Stomach (tissue), 9 donors: ENCODE data around the gene ALK. TPM values are rescaled to one million over a fixed set of nuclear protein-coding genes. Genes with fewer than 3 reads are reported as not detected.

Experiments used
- DNase-seq, 2 donors: peaks; one replicate each; pipeline versions ENCODE4 v3.0.0 to v3.0.0-alpha.2; 2013 to 2019
- H3K27ac ChIP-seq, 5 donors: fragments of 200-600 bp in 4 of 5; sonication (generic) in 4 of 5; one replicate each; pipeline ENCODE4 v1.5.1; 2013 to 2019; ENCODE audit warnings: mild to moderate bottlenecking in 1 of 5, moderate library complexity in 1 of 5
- H3K27me3 ChIP-seq, 3 donors: fragments of 200-600 bp; sonication (generic); one replicate each; pipeline ENCODE4 v1.5.1; 2017 to 2019; ENCODE audit warnings: mixed run types in 1 of 3
- H3K36me3 ChIP-seq, 4 donors: fragments of 200-600 bp; sonication (generic); 1 replicate in 3 of 4; 2 replicates in 1 of 4; pipeline ENCODE4 v1.5.1; 2016 to 2019
- H3K4me1 ChIP-seq, 4 donors: fragments of 200-600 bp; sonication (generic); one replicate each; pipeline ENCODE4 v1.5.1; 2016 to 2019
- H3K4me3 ChIP-seq, 4 donors: fragments of 200-600 bp; sonication (generic) in 3 of 4; one replicate each; pipeline ENCODE4 v1.5.1; 2016 to 2019; ENCODE audit warnings: mild to moderate bottlenecking in 1 of 4
- H3K9me3 ChIP-seq, 4 donors: fragments of 200-600 bp; sonication (generic); one replicate each; pipeline ENCODE4 v1.5.1; 2016 to 2019
- EP300 ChIP-seq: sonication (generic); formaldehyde crosslinking; IDR thresholded peaks from one replicate; pipeline ENCODE4 v1.6.1; 2017; ENCODE audit warnings: antibody characterized with exemption
- POLR2A ChIP-seq, 4 donors: fragments of 450-650 bp; IDR thresholded peaks; one replicate each; pipeline ENCODE4 v1.6.1; 2016; ENCODE audit warnings: antibody characterized with exemption in 4 of 4, control low read depth in 2 of 4, mild to moderate bottlenecking in 1 of 4, moderate library complexity in 1 of 4
- POLR2AphosphoS5 ChIP-seq, 3 donors: sonication (generic); formaldehyde crosslinking; IDR thresholded peaks; one replicate each; pipeline ENCODE4 v1.6.1; 2016; ENCODE audit warnings: antibody characterized with exemption in 3 of 3
- WGBS, 5 donors: extraction: QIAGEN DNeasy Blood & Tissue Kit in 3 of 5; methylation state at CpG; one replicate each; pipeline versions ENCODE4 v1.1.5 to v1.1.7; 2013 to 2018; 5-methylcytosine and 5-hydroxymethylcytosine counted together
- intact Hi-C: fragments of 100-400 bp; cut with DNase I; formaldehyde crosslinking; loops from one replicate; pipeline ENCODE4 v1.15.1; 2023; ENCODE audit warnings: low total_unique reads
- polyA plus RNA-seq, 3 donors: library from polyadenylated mRNA; stranded (reverse); fragments of 200-250 nt; gene quantifications; one replicate each; pipeline ENCODE4 v1.2.3, GENCODE V29; 2013
- total RNA-seq, 5 donors: library from RNA; depleted of rRNA; stranded (reverse); fragments of >200 nt; gene quantifications; one replicate each; pipeline versions ENCODE4 v1.1.0 to v1.2.3, GENCODE V29; 2014 to 2016
- TF ChIP-seq, protein P1 (sequence below), 7 experiments: fragments of 450-650 bp in 4 of 7; fragments of 200-600 bp in 3 of 7; sonication (generic) in 3 of 7; IDR thresholded peaks; one replicate each; pipeline ENCODE4 v1.5.1; 2016 to 2019; ENCODE audit warnings: antibody characterized with exemption in 7 of 7, control low read depth in 2 of 7, mild to moderate bottlenecking in 1 of 7
- donor health status: healthy with polysubstance abuse.
- donor health status: Bipolar disorder and iron deficiency.
- donor health status: healthy.

Gene ALK
- total and polyA plus RNA-seq, 8 donors = 0.13 to 0.92 TPM; not detected in 6

DNA sequence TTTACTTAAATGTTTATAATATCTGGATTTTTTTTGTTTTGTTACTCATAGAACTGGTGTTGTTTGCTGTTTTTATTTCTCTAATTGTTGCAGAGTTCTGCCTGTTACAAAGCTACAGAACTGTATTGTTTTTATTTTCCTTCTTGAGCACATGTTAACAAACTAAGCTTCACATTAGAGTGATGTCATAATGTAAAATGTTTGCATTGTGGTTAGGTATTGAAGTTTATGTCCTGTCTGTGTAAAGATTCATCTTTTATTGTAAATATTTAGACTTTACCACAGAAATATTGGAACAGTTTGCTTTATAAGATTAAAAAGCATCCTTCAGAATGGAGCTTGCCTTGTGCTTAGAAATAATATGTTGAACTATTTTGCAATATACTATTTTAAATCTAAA, 738.5 kb downstream of the ALK start:
- Histone ChIP-seq H3K27me3 (no peaks in the 10 kb centered on the region), H3K9me3 (no peaks in the 10 kb centered on the region), H3K4me1 (no peaks in the 10 kb centered on the region), H3K27ac (no peak overlapping the region), H3K4me3 (no peak overlapping the region), H3K36me3 (peaks cover 0 to 31% (median 11%) of the 10 kb centered on the region in 4 donors)
- DNase-seq = no peak
- intact Hi-C loops = no loop called here
- TF ChIP-seq POLR2A (IDR thresholded peaks at IDR 0.05) (no peak), POLR2AphosphoS5 (IDR thresholded peaks at IDR 0.05) (no peak), EP300 (no peak)
- TF ChIP-seq, protein P1, sequence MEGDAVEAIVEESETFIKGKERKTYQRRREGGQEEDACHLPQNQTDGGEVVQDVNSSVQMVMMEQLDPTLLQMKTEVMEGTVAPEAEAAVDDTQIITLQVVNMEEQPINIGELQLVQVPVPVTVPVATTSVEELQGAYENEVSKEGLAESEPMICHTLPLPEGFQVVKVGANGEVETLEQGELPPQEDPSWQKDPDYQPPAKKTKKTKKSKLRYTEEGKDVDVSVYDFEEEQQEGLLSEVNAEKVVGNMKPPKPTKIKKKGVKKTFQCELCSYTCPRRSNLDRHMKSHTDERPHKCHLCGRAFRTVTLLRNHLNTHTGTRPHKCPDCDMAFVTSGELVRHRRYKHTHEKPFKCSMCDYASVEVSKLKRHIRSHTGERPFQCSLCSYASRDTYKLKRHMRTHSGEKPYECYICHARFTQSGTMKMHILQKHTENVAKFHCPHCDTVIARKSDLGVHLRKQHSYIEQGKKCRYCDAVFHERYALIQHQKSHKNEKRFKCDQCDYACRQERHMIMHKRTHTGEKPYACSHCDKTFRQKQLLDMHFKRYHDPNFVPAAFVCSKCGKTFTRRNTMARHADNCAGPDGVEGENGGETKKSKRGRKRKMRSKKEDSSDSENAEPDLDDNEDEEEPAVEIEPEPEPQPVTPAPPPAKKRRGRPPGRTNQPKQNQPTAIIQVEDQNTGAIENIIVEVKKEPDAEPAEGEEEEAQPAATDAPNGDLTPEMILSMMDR (IDR thresholded peaks at IDR 0.05) = no peak

- TF ChIP-seq EP300 = no peak
- TF ChIP-seq, protein P1 (IDR thresholded peaks at IDR 0.05) = no peak
- no peak for TF ChIP-seq POLR2A (IDR thresholded peaks at IDR 0.05)
- no peak for TF ChIP-seq POLR2AphosphoS5 (IDR thresholded peaks at IDR 0.05)
- intact Hi-C loops = no loop called here
- H3K27me3 ChIP-seq = no peaks in the 10 kb centered on the region
- 66 to 90% (median 79%) methylated on average over 1 of the region's 1 CpG for WGBS, 5 donors
- no peak for DNase-seq
- H3K27ac ChIP-seq = no peak overlapping the region
- no peaks in the 10 kb centered on the region for H3K9me3 ChIP-seq
- peaks cover 0 to 29% (median 11%) of the 10 kb centered on the region in 4 donors for H3K36me3 ChIP-seq
- H3K4me3 ChIP-seq = no peak overlapping the region
- H3K4me1 ChIP-seq = no peaks in the 10 kb centered on the region
These were observed 739.1 kb downstream of the ALK start for GRCh38 chr2:29182334-29182733.

- WGBS, 5 donors = 94 to 96% (median 95%) methylated on average over 3 of the region's 3 CpGs
- Histone ChIP-seq H3K9me3 (no peaks in the 10 kb centered on the region), H3K4me1 (no peaks in the 10 kb centered on the region), H3K4me3 (no peak overlapping the region), H3K36me3 (peaks cover 5 to 44% (median 33%) of the 10 kb centered on the region in 4 donors), H3K27ac (no peak overlapping the region), H3K27me3 (no peaks in the 10 kb centered on the region)
- intact Hi-C loops = no loop called here
- TF ChIP-seq EP300 (no peak), POLR2A (IDR thresholded peaks at IDR 0.05) (no peak), POLR2AphosphoS5 (IDR thresholded peaks at IDR 0.05) (no peak)
- TF ChIP-seq, protein P1 (IDR thresholded peaks at IDR 0.05) = no peak
- no peak for DNase-seq
These were observed 746.0 kb downstream of the ALK start for GRCh38 chr2:29175338-29175737.

DNA sequence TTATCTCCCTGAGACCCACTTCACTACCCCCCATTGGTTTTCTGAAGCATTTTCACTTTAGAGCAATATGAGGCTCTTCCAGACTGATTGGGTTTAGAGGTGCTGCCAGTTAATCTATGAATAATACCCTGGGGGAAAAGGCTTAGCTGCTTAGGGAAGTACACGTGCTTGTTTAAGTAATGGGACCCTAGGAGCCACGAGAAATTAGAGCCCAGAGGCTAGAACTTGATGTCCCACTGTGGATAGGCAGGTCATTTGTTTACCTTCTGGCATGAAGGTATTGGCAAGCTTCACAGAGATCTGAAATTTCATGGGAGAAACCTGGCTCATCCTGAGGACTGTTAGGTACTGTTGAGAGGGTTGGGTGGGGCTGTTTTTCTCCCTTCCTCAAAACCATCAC, 746.4 kb downstream of the ALK start:
- DNase-seq = no peak
- no peaks in the 10 kb centered on the region for H3K4me1 ChIP-seq
- TF ChIP-seq, protein P1 (IDR thresholded peaks at IDR 0.05) = no peak
- TF ChIP-seq EP300 = no peak
- no peak for TF ChIP-seq POLR2A (IDR thresholded peaks at IDR 0.05)
- no peak for TF ChIP-seq POLR2AphosphoS5 (IDR thresholded peaks at IDR 0.05)
- no peak overlapping the region for H3K4me3 ChIP-seq
- H3K27ac ChIP-seq = no peak overlapping the region
- peaks cover 5 to 44% (median 33%) of the 10 kb centered on the region in 4 donors for H3K36me3 ChIP-seq
- intact Hi-C loops = no loop called here
- no peaks in the 10 kb centered on the region for H3K27me3 ChIP-seq
- H3K9me3 ChIP-seq = no peaks in the 10 kb centered on the region
- 30 to 57% (median 35%) methylated on average over 2 of the region's 2 CpGs for WGBS, 5 donors
